Suprapubic skin (tissue), 4 donors: ENCODE results near the gene CMTM1.

Experiments
- CTCF ChIP-seq, 2 donors: fragments of 200-600 bp in 1 of 2; fragments of 450-650 bp in 1 of 2; sonication (generic) in 1 of 2; IDR thresholded peaks; one replicate each; pipeline ENCODE4 v1.5.1; 2016 to 2019; ENCODE audit warnings: antibody characterized with exemption in 2 of 2, mild to moderate bottlenecking in 1 of 2, moderate library complexity in 1 of 2
- EP300 ChIP-seq: sonication (generic); formaldehyde crosslinking; IDR thresholded peaks from one replicate; pipeline ENCODE4 v1.6.1; 2017; ENCODE audit warnings: antibody characterized with exemption
- POLR2A ChIP-seq, 2 donors: fragments of 450-650 bp; IDR thresholded peaks; one replicate each; pipeline ENCODE4 v1.6.1; 2017; ENCODE audit warnings: antibody characterized with exemption in 2 of 2, mild to moderate bottlenecking in 2 of 2, moderate library complexity in 2 of 2
- POLR2AphosphoS5 ChIP-seq, 3 donors: sonication (generic); formaldehyde crosslinking; IDR thresholded peaks; one replicate each; pipeline ENCODE4 v1.6.1; 2017; ENCODE audit warnings: antibody characterized with exemption in 3 of 3

- TF ChIP-seq CTCF (IDR thresholded peaks at IDR 0.05) (no peak), EP300 (no peak), POLR2A (IDR thresholded peaks at IDR 0.05) (no peak), POLR2AphosphoS5 (IDR thresholded peaks at IDR 0.05) (no peak)
Observed at GRCh38 chr16:66561381-66562080, 4.7 kb upstream of the CMTM1 start.
